K562 (cell line): ENCODE data around the gene SMIM17. TPM values are rescaled to one million over a fixed set of nuclear protein-coding genes. Genes with fewer than 3 reads are reported as not detected.

Experiments
- KAT7 ChIP-seq: sonication (generic); formaldehyde crosslinking; IDR thresholded peaks from 2 replicates; pipeline ENCODE4 v1.8.0; 2022; ENCODE audit warnings: missing genetic modification reagents, mild to moderate bottlenecking, borderline replicate concordance
- MAZ ChIP-seq, 2 experiments: fragments of 450-650 bp in 1 of 2; sonication (generic) in 1 of 2; formaldehyde crosslinking; IDR thresholded peaks in 1 of 2; conservative IDR thresholded peaks in 1 of 2; 2 replicates each; pipeline versions ENCODE4 v1.4.0 to v1.5.0; 2020; ENCODE audit warnings: mild to moderate bottlenecking in 1 of 2, missing genetic modification reagents in 1 of 2
- NBN ChIP-seq: fragments of 450-650 bp; IDR thresholded peaks from 2 replicates; pipeline ENCODE4 v1.6.1; 2016; ENCODE audit warnings: low read depth, mild to moderate bottlenecking
- NR1H2 ChIP-seq: sonication (generic); formaldehyde crosslinking; IDR thresholded peaks from 2 replicates; pipeline ENCODE4 v1.4.0; 2020; ENCODE audit warnings: mild to moderate bottlenecking, missing genetic modification reagents
- RCOR1 ChIP-seq, 2 experiments: IDR thresholded peaks; 2 replicates each; pipeline ENCODE4 v1.6.1; 2012; ENCODE audit warnings: low read depth in 2 of 2, low read length in 2 of 2, borderline replicate concordance in 1 of 2, improper control_type of control experiment in 1 of 2
- TFE3 ChIP-seq: fragments of 450-650 bp; formaldehyde crosslinking; IDR thresholded peaks from 2 replicates; pipeline ENCODE4 v1.4.0; 2020; ENCODE audit warnings: mild to moderate bottlenecking, mixed read lengths
- THAP12 ChIP-seq: fragments of 250-450 bp; sonication (Bioruptor Pico); IDR thresholded peaks from 2 replicates; pipeline ENCODE4 v1.9.0; 2021; ENCODE audit warnings: mild to moderate bottlenecking, inconsistent platforms
- TRIM25 ChIP-seq: fragments of 450-650 bp; IDR thresholded peaks from 2 replicates; pipeline ENCODE4 v1.7.0; 2016; ENCODE audit warnings: borderline replicate concordance
- ZC3H8 ChIP-seq: fragments of 450-650 bp; IDR thresholded peaks from 2 replicates; pipeline ENCODE4 v1.6.1; 2017
- ZNF431 ChIP-seq: sonication (generic); formaldehyde crosslinking; IDR thresholded peaks from 2 replicates; pipeline ENCODE4 v1.8.0; 2022; ENCODE audit warnings: mild to moderate bottlenecking, missing genetic modification reagents
- ZNF445 ChIP-seq: fragments of 250-450 bp; sonication (Bioruptor Pico); IDR thresholded peaks from 2 replicates; pipeline ENCODE4 v1.4.0; 2020; ENCODE audit warnings: low read depth, mild to moderate bottlenecking, moderate library complexity
- polyA plus RNA-seq, 8 experiments: library from polyadenylated mRNA; depleted of rRNA in 4 of 8; stranded (reverse) in 5 of 8; unstranded in 3 of 8; fragments of >200 nt; fragmentation: Nextera tagmentation in 2 of 8; fragmentation: Illumina TruSeq in 1 of 8; extraction: Ambion mirVana in 2 of 8; extraction: Trizol in 1 of 8; gene quantifications; 2 replicates each; pipeline versions ENCODE4 v1.2.1 to v1.2.3, GENCODE V29; 2011 to 2014; ENCODE audit warnings: inconsistent platforms in 1 of 8, missing spikeins in 1 of 8
- total RNA-seq, 7 experiments: library from RNA; depleted of rRNA in 6 of 7; stranded (reverse); fragments of >200 nt in 6 of 7; fragmentation: Illumina TruSeq in 2 of 7; extraction: Trizol in 2 of 7; gene quantifications; 2 replicates each; pipeline versions ENCODE4 v1.2.1 to v1.2.3, GENCODE V29; 2011 to 2021; ENCODE audit warnings: low replicate concordance in 1 of 7

The SMIM17 gene
- total and polyA plus RNA-seq, 9 of the 15 experiments (the other 6 are each of a cell fraction or from before 2014, with no cell fraction given): not detected

- no peak for TF ChIP-seq ZNF445 (CRISPR knock-in tag)
- TF ChIP-seq MAZ (CRISPR knock-in tag; conservative IDR thresholded peaks at IDR 0.05 in 1 of 2, IDR thresholded peaks at IDR 0.05 in 1 of 2): no peak
- TF ChIP-seq RCOR1 (IDR thresholded peaks at IDR 0.05; ENCODE audit: borderline replicate concordance in 1 of 2, low read depth in 2 of 2, low read length in 2 of 2): no peak
- no peak for TF ChIP-seq NBN
- no peak for TF ChIP-seq NR1H2 (CRISPR knock-in tag)
- no peak for TF ChIP-seq ZC3H8
- TF ChIP-seq TFE3 (CRISPR knock-in tag): no peak
- no peak for TF ChIP-seq THAP12 (CRISPR knock-in tag)
- no peak for TF ChIP-seq TRIM25
- TF ChIP-seq KAT7 (CRISPR knock-in tag): no peak
- TF ChIP-seq ZNF431 (CRISPR knock-in tag): no peak
- TF ChIP-seq, all 486 proteins: peak for 0
Observed at GRCh38 chr19:56678205-56678604, 35.2 kb downstream of the SMIM17 start (continued).
